MM.1S (cell line): ENCODE data around the gene SYCN.

Experiments used
- DNase-seq: peaks from one replicate; pipeline ENCODE4 v3.0.0-alpha.2; 2015
- H2AFZ ChIP-seq: fragments of 300-600 bp; sonication (generic); 2 replicates; pipeline ENCODE4 v1.6.0; 2016; ENCODE audit warnings: antibody characterized with exemption, low read length
- H3F3A ChIP-seq: fragments of 300-600 bp; sonication (generic); 2 replicates; pipeline ENCODE4 v1.6.1; 2016; ENCODE audit warnings: mild to moderate bottlenecking, antibody characterized with exemption, low read length, moderate library complexity, mixed read lengths; ENCODE audit not compliant: insufficient read depth
- H3K27ac ChIP-seq: fragments of 300-600 bp; sonication (generic); 2 replicates; pipeline ENCODE4 v1.5.1; 2016; ENCODE audit warnings: mild to moderate bottlenecking, low read length
- H3K27me3 ChIP-seq: fragments of 300-600 bp; sonication (generic); replicated peaks from 2 replicates; pipeline ENCODE4 v1.6.0; 2016; ENCODE audit warnings: low read length; ENCODE audit not compliant: insufficient read depth
- H3K36me3 ChIP-seq: fragments of 300-600 bp; sonication (generic); replicated peaks from 2 replicates; pipeline ENCODE4 v1.6.1; 2016; ENCODE audit warnings: mild to moderate bottlenecking, low read length, mixed read lengths; ENCODE audit not compliant: insufficient read depth
- H3K4me1 ChIP-seq: fragments of 300-600 bp; sonication (generic); 2 replicates; pipeline ENCODE4 v1.6.1; 2016; ENCODE audit warnings: low read length, mixed read lengths
- H3K4me2 ChIP-seq: fragments of 300-600 bp; sonication (generic); 2 replicates; pipeline ENCODE4 v1.6.0; 2016; ENCODE audit warnings: low read depth, low read length
- H3K4me3 ChIP-seq: fragments of 300-600 bp; sonication (generic); 2 replicates; pipeline ENCODE4 v1.5.1; 2016; ENCODE audit warnings: low read length, mixed read lengths
- H3K79me2 ChIP-seq: fragments of 300-600 bp; sonication (generic); 2 replicates; pipeline ENCODE4 v1.6.1; 2016; ENCODE audit warnings: mixed run types, low read length, mixed read lengths
- H3K9ac ChIP-seq: fragments of 300-600 bp; sonication (generic); 2 replicates; pipeline ENCODE4 v1.6.1; 2016; ENCODE audit warnings: low read length, mixed read lengths
- H3K9me2 ChIP-seq: fragments of 300-600 bp; sonication (generic); replicated peaks from 2 replicates; pipeline ENCODE4 v1.6.1; 2016; ENCODE audit warnings: mild to moderate bottlenecking, low read length, mixed read lengths; ENCODE audit not compliant: insufficient read depth
- H3K9me3 ChIP-seq: fragments of 300-600 bp; sonication (generic); replicated peaks from 2 replicates; pipeline ENCODE4 v1.6.1; 2016; ENCODE audit warnings: mild to moderate bottlenecking, low read length, mixed read lengths; ENCODE audit not compliant: insufficient read depth
- H4K20me1 ChIP-seq: fragments of 300-600 bp; sonication (generic); 2 replicates; pipeline ENCODE4 v1.6.1; 2016; ENCODE audit warnings: mild to moderate bottlenecking, low read length, moderate library complexity, mixed read lengths; ENCODE audit not compliant: insufficient read depth
- EZH2 ChIP-seq: fragments of 300-600 bp; sonication (generic); optimal IDR thresholded peaks from 2 replicates; pipeline ENCODE3; 2017; ENCODE audit warnings: low read depth, mild to moderate bottlenecking, antibody characterized with exemption, low read length, mixed read lengths
- EZH2phosphoT487 ChIP-seq: fragments of 300-600 bp; sonication (generic); IDR thresholded peaks from 2 replicates; pipeline ENCODE4 v1.6.1; 2018; ENCODE audit warnings: antibody characterized with exemption, low read length
- TF ChIP-seq, protein P1 (sequence below): fragments of 300-600 bp; sonication (generic); IDR thresholded peaks from 2 replicates; pipeline ENCODE4 v1.5.1; 2016; ENCODE audit warnings: antibody characterized with exemption, low read length, mixed read lengths

The SYCN gene

DNA sequence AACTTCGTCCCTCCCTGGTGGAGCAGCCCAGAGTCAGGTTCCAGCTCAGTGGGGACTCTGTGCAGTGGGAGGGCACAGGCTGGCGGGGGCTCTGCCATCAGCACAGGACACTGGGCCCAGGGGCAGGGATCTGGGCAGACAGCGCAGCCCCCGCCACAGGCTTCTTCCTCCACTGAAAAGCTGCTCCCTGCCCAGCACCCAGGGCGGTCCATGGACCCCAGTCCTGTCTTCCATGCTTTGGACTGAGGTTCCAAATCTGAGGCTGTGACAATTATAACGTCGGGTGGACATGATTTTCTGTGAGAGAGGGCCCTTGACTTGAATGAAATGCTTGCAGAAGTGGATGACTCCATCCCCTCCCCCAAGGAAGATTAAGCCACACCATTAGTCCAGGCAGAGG is 28.5 kb downstream of the SYCN start:
- Histone ChIP-seq H3K36me3 (no peaks in the 10 kb centered on the region), H3K4me3 (no peak overlapping the region), H3K9ac (no peak overlapping the region), H4K20me1 (no peaks in the 10 kb centered on the region), H3K9me3 (no peaks in the 10 kb centered on the region), H3K9me2 (no peaks in the 10 kb centered on the region), H3F3A (no peaks in the 10 kb centered on the region), H3K4me1 (no peaks in the 10 kb centered on the region), H3K27me3 (no peaks in the 10 kb centered on the region), H2AFZ (no peak overlapping the region), H3K27ac (no peak overlapping the region), H3K79me2 (no peaks in the 10 kb centered on the region), H3K4me2 (no peak overlapping the region)
- DNase-seq: no peak
- TF ChIP-seq EZH2phosphoT487 (no peak), EZH2 (no peak)
- TF ChIP-seq, protein P1, sequence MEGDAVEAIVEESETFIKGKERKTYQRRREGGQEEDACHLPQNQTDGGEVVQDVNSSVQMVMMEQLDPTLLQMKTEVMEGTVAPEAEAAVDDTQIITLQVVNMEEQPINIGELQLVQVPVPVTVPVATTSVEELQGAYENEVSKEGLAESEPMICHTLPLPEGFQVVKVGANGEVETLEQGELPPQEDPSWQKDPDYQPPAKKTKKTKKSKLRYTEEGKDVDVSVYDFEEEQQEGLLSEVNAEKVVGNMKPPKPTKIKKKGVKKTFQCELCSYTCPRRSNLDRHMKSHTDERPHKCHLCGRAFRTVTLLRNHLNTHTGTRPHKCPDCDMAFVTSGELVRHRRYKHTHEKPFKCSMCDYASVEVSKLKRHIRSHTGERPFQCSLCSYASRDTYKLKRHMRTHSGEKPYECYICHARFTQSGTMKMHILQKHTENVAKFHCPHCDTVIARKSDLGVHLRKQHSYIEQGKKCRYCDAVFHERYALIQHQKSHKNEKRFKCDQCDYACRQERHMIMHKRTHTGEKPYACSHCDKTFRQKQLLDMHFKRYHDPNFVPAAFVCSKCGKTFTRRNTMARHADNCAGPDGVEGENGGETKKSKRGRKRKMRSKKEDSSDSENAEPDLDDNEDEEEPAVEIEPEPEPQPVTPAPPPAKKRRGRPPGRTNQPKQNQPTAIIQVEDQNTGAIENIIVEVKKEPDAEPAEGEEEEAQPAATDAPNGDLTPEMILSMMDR: no peak

DNA sequence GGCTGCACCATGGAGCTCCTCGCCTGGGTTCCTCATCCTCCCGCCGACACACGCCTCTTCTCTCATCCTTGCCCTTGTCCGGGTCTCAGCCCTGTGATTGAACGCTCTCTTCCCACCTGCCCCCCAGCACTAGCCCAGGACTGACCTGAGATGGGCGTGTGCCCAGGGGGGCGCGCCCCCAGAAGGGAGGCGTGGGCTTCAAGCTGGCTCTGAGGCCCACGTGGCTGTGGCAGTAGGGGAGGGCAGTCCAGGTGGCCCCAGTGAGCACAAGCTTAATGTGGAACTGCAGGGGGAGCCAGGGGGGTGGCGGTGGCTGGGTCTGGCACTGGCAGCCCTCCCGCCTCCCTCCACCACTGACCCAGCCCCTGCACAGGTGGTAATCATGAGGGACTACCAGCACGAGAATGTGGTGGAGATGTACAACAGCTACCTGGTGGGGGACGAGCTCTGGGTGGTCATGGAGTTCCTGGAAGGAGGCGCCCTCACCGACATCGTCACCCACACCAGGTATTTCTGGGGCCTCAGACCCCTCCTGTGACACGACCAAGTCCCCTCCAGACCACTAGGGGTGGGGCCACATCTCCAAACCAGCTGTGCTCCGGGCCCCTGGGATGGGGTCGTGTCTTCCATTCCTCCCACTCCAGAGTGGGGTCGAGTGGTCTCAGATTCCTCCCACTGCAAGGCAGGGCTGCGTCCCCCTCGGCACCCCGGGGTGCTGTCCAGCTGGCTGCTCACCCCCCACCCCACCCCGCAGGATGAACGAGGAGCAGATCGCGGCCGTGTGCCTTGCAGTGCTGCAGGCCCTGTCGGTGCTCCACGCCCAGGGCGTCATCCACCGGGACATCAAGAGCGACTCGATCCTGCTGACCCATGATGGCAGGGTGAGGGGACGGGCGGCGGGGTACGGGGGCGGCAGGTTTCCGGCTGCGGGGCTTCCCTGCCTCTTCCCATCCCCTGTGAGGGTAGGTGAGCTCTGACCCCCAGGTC is 29.2 kb downstream of the SYCN start:
- no peaks in the 10 kb centered on the region for H3K36me3 ChIP-seq
- H3K27me3 ChIP-seq: no peaks in the 10 kb centered on the region
- no peak overlapping the region for H2AFZ ChIP-seq

DNA sequence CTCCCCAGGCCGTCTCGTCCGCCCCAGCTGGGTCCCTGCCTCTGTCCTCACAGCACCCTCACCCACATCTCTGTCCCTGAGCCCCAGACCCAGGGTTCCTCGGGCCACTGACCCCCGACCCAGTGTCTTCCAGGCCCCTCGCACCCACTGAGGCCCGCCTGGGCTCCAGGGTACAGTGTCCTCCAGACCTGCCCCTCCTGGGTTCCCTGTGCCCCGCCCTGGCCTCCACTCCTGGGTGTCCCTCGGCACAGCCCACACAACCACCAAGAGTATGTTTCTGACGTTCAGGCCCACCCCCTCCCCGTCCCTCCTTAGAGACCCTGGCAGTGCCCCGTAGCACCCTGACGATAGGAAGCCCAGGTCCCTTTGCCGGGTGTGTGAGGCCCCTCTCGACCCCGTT is 29.9 kb downstream of the SYCN start:
- Histone ChIP-seq H3K4me2 (no peak overlapping the region), H2AFZ (no peak overlapping the region), H3K9ac (no peak overlapping the region), H3F3A (no peaks in the 10 kb centered on the region), H3K9me2 (no peaks in the 10 kb centered on the region), H3K9me3 (no peaks in the 10 kb centered on the region), H3K4me1 (no peaks in the 10 kb centered on the region), H3K27ac (no peak overlapping the region), H4K20me1 (no peaks in the 10 kb centered on the region), H3K36me3 (no peaks in the 10 kb centered on the region), H3K27me3 (no peaks in the 10 kb centered on the region), H3K79me2 (no peaks in the 10 kb centered on the region), H3K4me3 (no peak overlapping the region)
- no peak for TF ChIP-seq EZH2
- TF ChIP-seq EZH2phosphoT487: no peak
- TF ChIP-seq, protein P1: no peak
- no peak for DNase-seq

More for the DNA sequence above, 29.2 kb downstream of the SYCN start:
- no peak overlapping the region for H3K27ac ChIP-seq
- no peak overlapping the region for H3K9ac ChIP-seq
- no peaks in the 10 kb centered on the region for H4K20me1 ChIP-seq
- no peak overlapping the region for H3K4me3 ChIP-seq
- H3K79me2 ChIP-seq: no peaks in the 10 kb centered on the region
- H3K4me2 ChIP-seq: no peak overlapping the region
- TF ChIP-seq, protein P1: no peak
- no peak for TF ChIP-seq EZH2phosphoT487
- no peak for TF ChIP-seq EZH2
- DNase-seq: no peak
- H3F3A ChIP-seq: no peaks in the 10 kb centered on the region
- no peaks in the 10 kb centered on the region for H3K9me2 ChIP-seq
- no peaks in the 10 kb centered on the region for H3K9me3 ChIP-seq
- no peaks in the 10 kb centered on the region for H3K4me1 ChIP-seq
